GM19324 (cell line): ENCODE measurements around the gene C1R.
A peak's percentile ranks its signal among the peaks of the same experiment; 100 is the strongest.

Experiments
- ATAC-seq: cut with Tn5 transposase; IDR thresholded peaks from one replicate; pipeline ENCODE4 v1.9.1; 2021; ENCODE audit warnings: mild to moderate bottlenecking, moderate library complexity; ENCODE audit not compliant: unreplicated experiment, low FRiP score

The C1R gene

DNA sequence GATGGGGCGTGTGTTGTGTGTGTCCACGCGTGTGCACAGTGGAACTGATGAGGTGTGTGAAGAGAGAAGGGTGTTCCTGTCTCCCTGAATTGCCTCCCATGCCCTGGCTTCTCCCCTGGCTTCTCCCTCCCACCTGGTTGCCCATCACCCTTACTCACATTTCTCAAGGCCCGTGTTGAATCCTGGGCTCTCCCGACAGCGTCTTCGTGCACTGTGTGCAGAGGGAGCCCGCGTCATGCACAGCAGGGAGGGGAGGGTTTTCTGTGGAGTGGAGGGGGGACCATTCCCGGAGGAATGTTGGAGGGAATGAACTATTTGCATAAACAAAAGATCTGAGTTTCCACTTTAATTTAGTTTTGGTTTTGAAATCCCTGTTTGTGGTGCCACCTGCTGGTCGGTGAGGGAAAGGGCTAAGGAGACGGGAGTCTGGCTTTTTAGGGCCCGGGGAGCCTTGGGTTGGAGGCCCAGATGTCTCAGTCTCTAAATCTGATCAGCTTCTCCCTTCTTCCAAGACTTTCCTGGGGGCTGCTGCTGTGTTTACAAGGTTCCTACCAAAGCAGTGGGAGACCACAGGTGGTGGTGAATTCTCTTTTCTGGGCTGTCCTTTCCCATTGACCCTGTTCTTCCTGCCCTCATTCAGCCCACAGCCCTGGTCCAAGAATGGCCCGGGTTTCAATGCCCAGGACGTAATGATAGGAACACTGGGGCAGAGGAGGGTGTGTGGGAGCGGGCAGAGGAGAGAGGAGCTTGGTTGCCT, at the start of gene C1R:
C1R (minus strand) TSS at position 217 of the 757 bp plus-strand sequence; CDS start at position 160, 57 bp downstream.
- no peak for ATAC-seq

DNA sequence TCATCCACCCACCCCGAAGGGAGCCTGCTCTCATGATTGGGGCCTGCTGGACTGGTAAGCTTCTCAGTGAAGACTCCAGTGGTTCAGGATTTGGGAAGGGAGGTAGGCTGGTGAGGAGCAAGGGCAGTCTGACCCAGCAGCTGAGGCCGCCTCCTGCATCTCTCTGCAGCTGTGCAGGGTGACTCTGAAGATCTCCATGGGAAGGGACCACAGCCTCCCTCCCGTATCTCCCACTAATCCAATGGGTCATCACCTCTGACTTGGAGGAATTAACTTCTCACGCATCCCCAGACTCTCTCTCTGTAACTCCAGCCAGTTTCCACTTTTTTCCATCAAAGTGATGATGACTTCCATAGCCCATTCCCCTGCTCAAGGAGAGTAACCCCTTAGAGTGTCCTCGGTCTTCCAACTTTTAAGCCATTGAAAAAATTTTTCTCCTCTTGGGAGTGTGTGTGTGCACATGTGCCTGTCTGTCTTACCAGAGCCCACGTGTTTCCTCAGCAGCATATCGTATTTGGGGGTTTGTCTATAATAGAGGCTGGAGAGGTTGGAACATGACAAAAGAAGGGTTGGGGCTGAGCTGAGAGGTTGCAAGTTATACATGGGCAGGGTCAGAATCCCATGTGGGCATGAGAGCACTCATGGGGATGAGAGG, 49.2 kb upstream of the C1R start:
- no peak for ATAC-seq

DNA sequence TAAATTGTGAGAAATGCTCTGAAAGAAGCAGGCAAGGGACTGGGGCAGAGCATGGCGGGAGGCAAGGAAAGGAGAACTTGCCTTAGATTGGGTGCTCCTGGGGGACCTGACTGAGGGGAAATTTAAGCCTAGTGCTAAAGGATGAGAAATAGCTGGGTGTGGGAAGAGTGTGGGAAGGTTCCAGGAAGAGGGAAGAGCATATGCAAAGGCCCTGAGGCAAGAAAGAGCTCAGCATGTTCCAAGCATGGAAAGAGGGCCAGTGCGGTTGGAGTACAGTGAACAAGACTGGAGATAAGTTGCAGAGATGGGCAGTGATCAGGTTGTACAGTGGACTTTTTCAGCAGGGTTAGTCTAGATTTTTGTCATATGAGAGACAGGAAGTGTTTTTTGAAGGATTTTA, 47.0 kb upstream of the C1R start:
- no peak for ATAC-seq

DNA sequence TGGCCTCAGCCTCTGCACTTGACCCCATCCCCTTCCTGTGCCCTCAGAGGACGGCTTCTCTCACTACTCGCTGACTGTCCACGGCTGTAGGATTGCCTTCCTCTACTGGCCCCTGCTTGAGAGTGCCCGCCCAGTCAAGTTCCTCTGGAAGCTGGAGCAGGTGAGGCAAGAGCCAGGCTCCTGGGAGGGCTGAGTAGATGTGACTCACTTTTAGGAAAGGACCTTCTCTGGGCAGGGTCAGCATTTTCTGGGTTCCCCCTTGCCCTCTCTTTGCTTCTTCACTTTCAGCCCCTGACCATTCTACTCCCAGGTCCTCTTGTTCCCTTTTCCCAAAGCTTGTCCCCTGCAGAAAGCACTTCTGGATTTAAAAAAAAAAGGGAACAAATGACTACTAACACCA, 45.7 kb upstream of the C1R start:
- ATAC-seq, result no peak

- ATAC-seq, result no peak
These were observed 44.4 kb upstream of the C1R start for GRCh38 chr12:7136676-7137075.

DNA sequence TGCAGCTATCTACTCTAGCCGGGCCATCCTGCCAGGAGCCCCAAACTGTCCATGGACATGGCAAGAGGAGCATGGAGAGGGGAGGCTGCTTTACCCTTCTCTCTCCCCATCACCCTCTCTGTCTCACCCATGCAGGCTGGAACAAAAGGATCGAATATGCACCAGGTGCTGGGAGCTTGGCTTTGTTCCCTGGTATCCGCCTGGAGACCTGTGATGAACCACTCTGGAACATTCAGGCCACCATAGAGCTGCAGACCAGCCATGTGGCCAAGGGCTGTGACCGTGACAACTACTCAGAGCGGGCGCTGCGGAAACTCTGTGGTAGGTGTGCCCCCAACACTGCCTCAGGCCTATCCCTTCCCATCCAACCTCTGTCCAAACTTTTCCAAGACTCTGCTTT, 43.8 kb upstream of the C1R start:
- ATAC-seq, result no peak

DNA sequence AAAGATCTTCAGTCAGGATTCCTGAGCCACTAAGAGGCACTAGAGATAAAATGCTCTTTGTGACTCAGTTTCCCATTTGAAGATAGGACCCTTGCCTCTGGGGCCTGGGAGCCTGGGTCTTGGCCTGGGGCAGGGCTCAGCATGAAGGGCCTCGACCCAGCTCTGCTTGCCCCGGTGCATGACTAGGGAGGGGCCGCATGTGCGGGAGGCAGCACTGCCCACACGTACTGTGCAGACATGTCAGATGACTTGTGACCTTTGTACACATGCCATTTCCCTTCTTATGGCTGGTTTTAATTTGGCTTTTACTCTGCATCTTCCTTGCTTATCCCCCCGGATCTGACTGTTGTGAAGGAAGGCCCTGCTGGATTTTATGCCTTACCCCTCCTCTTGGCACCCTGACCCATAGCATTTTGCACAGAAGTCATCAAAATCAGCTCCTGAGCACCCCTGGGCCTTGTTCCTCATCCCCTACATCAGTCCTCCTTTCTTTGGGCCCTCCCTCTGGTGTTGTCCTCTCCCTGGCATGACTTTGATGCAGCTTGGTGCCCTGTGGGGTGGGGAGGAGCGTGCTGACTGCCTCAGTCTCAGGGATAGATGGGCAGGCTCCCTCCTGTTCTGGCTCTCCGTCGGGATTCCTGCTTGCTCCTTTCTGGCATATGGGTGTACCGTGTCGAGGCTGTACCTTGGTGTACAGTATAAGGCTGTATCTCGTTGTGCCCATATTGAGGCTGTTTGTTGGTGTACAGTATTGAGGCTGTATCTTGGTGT, 42.3 kb upstream of the C1R start:
- no peak for ATAC-seq

DNA sequence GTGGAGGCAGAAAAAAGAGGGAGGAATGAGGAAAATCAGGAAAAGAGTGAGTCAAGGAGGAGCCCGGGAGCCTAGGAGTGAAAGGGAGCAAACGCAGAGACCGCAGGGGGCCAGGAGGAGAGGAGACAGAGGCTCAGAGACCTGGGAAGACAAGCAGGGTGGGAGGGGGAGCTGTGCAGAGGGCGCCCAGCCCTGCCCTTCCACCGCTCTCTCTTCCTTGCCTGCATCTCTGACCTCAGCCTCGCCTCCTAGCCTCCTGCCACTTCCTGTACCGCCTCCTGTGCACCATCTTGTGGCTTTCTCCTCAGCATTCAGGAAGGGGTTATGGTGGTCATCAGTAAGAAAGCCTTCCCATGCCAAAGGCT, 39.2 kb upstream of the C1R start:
- no peak for ATAC-seq

- ATAC-seq, result no peak
These were observed 38.7 kb upstream of the C1R start for GRCh38 chr12:7130701-7131501.

GRCh38 chr12:7129872-7130691, 37.8 kb upstream of the C1R start, which contains the start of gene CLSTN3:
Gene CLSTN3 (plus strand): TSS chr12:7130371. CDS start chr12:7130649, 278 bp downstream.
- ATAC-seq, result peak; percentile 76

DNA sequence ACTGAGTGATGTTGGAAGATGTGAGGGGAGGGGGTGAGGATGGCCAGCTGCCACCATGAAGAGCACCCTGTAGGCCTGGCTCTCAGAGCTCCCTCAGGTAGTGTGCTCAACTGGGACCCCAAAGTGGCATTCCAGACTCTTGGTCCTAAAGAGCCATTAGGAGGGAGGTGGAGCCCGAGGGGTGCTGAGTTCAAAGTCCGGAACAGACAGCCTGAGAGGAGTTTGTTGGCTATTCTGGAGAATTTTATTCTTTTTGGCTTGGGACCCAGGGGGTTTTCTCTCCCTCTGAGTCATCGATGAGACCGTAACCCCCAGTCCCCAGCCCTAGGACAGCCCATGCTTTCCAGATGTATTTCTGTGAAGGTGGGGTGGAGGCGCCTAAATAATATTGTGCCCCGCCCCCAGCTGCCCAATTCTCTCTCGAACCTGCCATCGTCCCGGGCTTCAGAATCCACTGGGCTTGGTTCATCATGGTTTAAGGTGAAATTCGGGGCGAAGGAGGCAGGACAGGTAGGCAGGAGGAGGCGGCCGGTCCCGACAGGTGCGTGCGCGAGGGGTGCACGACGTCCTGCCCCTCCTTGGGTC, 37.1 kb upstream of the C1R start:
- ATAC-seq, result peak; percentile 6

- no peak for ATAC-seq
These were observed 36.5 kb upstream of the C1R start, which contains the start of gene RBP5 for GRCh38 chr12:7128681-7129286. Gene RBP5 (minus strand): TSS chr12:7128889. CDS start chr12:7128775, 114 bp downstream.

- ATAC-seq, result no peak
These were observed 35.8 kb upstream of the C1R start for GRCh38 chr12:7127916-7128626.

- no peak for ATAC-seq
These were observed 33.5 kb upstream of the C1R start for GRCh38 chr12:7125632-7126227.

DNA sequence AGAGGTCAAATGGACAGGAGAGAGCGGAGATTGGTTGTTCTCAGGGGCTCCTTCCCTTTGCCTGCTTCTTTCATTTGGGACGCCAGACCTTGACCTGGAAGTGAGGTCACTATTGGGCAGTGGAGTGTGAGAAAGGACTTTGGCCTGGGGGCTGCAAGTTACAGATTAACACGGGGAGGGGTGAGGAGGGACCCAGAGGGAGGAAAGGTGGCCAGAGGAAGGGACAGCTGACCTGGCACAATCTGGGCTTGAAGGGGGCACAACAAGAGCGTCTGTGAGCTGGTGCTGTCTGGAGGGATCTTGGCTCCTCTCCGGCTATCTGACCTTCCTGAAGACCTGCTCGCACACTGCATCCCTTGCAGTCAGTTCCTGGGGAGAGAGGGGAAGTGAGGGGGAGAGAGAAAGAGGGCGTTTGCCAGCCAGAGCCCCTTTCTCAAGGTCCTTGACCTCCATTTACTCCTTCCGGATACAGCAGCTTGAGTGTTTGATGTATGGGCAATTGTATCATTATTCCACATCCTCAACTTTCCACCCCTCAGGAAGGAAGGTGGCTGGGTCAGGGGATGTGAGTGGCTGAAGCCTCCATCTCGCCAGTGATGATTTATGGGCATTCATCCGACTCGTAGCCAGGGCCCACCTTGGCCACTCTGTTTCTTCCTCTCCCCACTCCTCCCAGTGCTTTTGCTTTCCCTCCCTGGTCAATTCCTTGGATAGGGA, 31.7 kb upstream of the C1R start:
- no peak for ATAC-seq

GRCh38 chr12:7122811-7123769, 30.8 kb upstream of the C1R start:
- no peak for ATAC-seq
